Motor neuron (in vitro differentiated cells): Measurements from ENCODE around the gene COL23A1. TPM values are rescaled to one million over a fixed set of nuclear protein-coding genes. Genes with fewer than 3 reads are reported as not detected.

ENCODE experiments used
- ATAC-seq, 8 experiments: fragments of 200-7000 bp; cut with Tn5 transposase; replicated peaks in 6 of 8; 2 replicates each; pipeline ENCODE4 v1.8.0; 2021; ENCODE audit warnings: mild to moderate bottlenecking in 8 of 8, moderate library complexity in 8 of 8
- H3K27ac ChIP-seq, 2 donors: fragments of 250-450 bp; sonication (Bioruptor Pico); 2 replicates each; pipeline ENCODE4 v1.9.0; 2021; ENCODE audit warnings: antibody characterized with exemption in 2 of 2, mild to moderate bottlenecking in 2 of 2, moderate library complexity in 1 of 2
- H3K4me1 ChIP-seq, 2 donors: fragments of 250-450 bp; sonication (Bioruptor Pico); replicated peaks in 1 of 2; 2 replicates each; pipeline ENCODE4 v1.6.1; 2021; ENCODE audit warnings: antibody characterized with exemption in 2 of 2, mild to moderate bottlenecking in 2 of 2, moderate library complexity in 1 of 2
- H3K4me3 ChIP-seq, 5 donors: fragments of 250-450 bp; sonication (Bioruptor Pico); 2 replicates each; pipeline ENCODE4 v1.9.0; 2021; ENCODE audit warnings: antibody characterized with exemption in 5 of 5, mild to moderate bottlenecking in 5 of 5, moderate library complexity in 4 of 5
- WGBS, 10 experiments: fragments of 450-650 bp; shearing (Covaris generic); methylation state at CpG; one replicate each; pipeline ENCODE4 v1.0.0; 2022; 5-methylcytosine and 5-hydroxymethylcytosine counted together
- in situ Hi-C, 9 experiments: fragments of 400-800 bp; cut with MboI; loops; one replicate each; pipeline ENCODE4 v1.15.0; 2021; ENCODE audit warnings: low sequenced_read_pairs in 9 of 9, low pct_unique_long_range_greater_than_20kb in 2 of 9; ENCODE audit not compliant: unreplicated experiment in 9 of 9
- total RNA-seq, 8 experiments: library from RNA; unstranded; fragments of 300-600 nt; gene quantifications; 2 replicates each; pipeline versions ENCODE4 v1.2.3 to v1.2.4, GENCODE V29; 2022

COL23A1 gene
- total RNA-seq, 8 experiments from 2014 or later = 0.10 to 10.8 (median 0.20) TPM

DNA sequence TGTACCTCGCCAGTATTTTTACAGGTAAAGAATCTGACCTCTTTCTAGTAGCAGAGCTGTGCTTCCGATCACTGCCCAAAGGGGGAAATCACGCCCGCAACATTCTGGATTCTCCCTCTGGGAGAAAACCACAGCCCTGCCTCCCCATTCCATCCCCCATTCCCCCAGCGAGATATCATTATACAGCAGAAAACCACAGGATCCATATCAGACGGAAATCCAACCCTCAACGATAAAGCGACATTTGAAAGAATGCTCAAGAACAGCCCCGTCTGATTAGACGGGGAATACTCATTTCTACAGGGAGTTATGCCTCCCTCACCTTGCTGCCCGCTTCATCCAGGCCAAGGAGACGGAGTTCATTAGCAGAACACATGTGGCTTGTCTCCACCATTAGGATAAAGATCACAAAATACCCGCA lies 172.8 kb downstream of the COL23A1 start:
- no peak for ATAC-seq
- WGBS, 10 experiments = 50 to 100% (median 88%) methylated on average over 2 to 10 of the region's 13 CpGs; no CpG with 5 or more reads in 2 of the 10 experiments
- H3K27ac ChIP-seq = no peak overlapping the region
- peaks cover 30 to 33% of the 10 kb centered on the region in 2 donors for H3K4me1 ChIP-seq
- in situ Hi-C loops = no loop called here
- no peak overlapping the region for H3K4me3 ChIP-seq

DNA sequence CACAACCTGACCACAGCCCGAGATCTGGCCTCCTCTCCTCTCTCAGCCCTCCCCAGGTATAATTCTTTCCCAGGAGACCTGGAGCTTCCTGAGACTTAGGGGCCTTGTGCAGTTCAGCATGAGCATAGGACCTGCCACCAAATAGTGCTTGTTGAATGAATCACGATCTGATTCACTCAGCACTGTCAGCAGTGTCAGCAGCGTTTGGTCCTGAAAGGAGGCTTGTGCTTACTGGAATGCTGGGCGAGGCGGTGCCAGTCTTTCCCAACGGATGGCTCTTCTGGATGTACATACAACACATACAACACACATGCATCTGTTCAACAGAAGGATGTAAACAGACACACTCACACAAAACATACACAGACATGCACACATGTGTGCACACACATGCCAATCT lies 173.3 kb downstream of the COL23A1 start:
- no peak overlapping the region for H3K27ac ChIP-seq
- no peak for ATAC-seq
- peaks cover 25 to 28% of the 10 kb centered on the region in 2 donors for H3K4me1 ChIP-seq
- 29 to 93% (median 88%) methylated on average over 3 to 6 of the region's 6 CpGs; no CpG with 5 or more reads in 7 of the 10 experiments for WGBS, 10 experiments
- in situ Hi-C loops = no loop called here
- H3K4me3 ChIP-seq = no peak overlapping the region

DNA sequence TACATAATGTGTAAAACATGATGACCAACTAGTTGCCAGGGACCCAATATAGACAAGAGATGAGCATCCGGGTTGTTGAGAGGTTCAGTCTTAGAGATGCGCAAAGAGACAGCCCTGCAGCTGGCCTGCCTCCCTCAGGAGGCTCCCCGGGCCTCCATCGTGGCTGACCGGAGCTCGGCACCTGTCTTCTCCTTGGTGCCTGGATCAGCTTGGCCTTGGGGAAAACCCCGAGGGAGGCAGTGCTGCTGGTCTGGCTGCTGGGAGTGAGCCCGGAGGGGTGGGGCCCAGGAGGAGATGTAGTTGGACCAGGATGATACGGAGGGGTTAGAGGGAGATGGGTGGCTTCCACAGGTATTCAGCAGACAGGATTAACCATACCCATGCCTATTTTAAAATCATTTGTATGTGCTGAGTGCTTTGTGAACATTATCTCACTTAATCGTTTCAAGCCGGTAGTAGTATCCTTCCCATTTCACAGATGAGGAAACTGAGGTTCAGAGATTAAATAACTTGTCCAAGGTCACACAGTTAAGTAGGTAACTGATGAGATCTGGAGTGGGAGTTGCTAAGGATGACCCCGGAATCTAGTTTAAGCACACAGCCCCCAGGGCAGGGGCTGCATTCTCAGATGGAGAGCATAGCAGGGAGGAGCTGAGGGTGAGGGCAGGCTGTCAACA lies 173.8 kb downstream of the COL23A1 start:
- no peak overlapping the region for H3K4me3 ChIP-seq
- peaks cover 20 to 23% of the 10 kb centered on the region in 2 donors for H3K4me1 ChIP-seq
- ATAC-seq = no peak
- 37 to 100% (median 89%) methylated on average over 2 to 6 of the region's 12 CpGs; no CpG with 5 or more reads in 5 of the 10 experiments for WGBS, 10 experiments
- no peak overlapping the region for H3K27ac ChIP-seq
- in situ Hi-C loops = no loop called here

DNA sequence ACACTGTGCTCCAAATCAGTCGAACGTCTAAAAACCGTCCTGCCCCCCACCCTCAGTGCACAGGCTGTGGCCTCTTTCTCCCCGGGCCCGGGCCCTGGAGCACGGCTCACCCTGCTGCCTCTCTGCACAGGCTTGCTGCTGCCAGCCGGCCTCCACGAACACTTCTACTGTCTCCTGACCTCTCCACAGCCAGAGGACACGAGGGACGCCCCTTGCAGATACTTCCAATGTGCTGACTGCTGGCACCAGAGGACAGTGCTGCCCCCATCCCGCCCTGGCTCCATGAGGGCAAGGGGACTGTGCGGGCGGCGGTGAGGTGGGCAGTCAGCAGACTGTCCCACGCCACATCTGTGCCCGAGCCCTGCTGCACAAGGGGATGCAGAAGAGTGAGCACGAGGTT lies 174.8 kb downstream of the COL23A1 start:
- no peak overlapping the region for H3K27ac ChIP-seq
- in situ Hi-C loops = no loop called here
- ATAC-seq = no peak
- peaks cover 16% of the 10 kb centered on the region in 2 donors for H3K4me1 ChIP-seq
- no peak overlapping the region for H3K4me3 ChIP-seq
- 0 to 100% (median 60%) methylated on average over 1 of the region's 17 CpGs; no CpG with 5 or more reads in 7 of the 10 experiments for WGBS, 10 experiments

DNA sequence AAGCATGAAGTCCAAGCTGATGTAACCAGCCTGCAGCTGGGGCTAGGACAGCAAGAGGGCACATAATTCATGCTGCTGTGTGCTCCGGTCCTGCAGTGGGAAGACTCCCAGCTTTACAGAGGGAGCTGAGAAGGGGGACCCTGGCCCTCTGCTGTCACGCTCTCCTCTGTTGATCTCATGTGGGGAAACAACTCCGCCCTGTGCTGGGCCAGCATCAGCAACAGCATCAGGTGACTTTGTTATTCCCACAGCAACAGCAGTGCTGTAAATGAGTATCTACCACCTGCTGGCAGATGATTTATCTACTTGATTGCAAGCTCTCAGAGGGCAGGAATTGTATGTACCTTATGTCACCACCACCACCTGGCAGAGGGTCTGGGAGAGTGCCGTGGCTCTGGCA lies 176.2 kb downstream of the COL23A1 start:
- H3K4me3 ChIP-seq = no peak overlapping the region
- 14 to 90% (median 47%) methylated on average over 1 to 2 of the region's 4 CpGs; no CpG with 5 or more reads in 4 of the 10 experiments for WGBS, 10 experiments
- peaks cover 7 to 8% of the 10 kb centered on the region in 2 donors for H3K4me1 ChIP-seq
- H3K27ac ChIP-seq = no peak overlapping the region
- peak in 6 of 8 experiments; percentile 32 to 100 (median 99) for ATAC-seq
- in situ Hi-C loops = no loop called here

DNA sequence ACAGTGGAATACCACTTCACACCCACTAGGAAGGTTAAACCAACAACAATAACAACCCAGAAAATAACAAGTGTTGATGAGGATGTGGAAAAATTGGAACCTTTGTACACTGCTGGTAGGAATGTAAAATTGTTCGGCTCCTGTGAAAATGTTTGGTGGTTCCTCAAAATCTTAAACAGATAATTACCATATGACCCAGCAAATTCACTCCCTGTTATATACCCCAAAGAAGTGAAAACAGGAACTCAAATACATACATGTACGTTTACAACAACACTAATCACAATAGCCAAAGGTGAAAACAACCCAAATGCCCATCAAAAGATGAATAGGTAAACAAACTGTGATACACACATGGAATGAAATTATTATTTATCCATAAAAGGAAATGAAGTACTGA lies 179.1 kb downstream of the COL23A1 start:
- H3K4me1 ChIP-seq = peaks cover 7 to 8% of the 10 kb centered on the region in 2 donors
- H3K4me3 ChIP-seq = no peak overlapping the region
- 21 to 92% (median 53%) methylated on average over 1 to 2 of the region's 2 CpGs; no CpG with 5 or more reads in 2 of the 10 experiments for WGBS, 10 experiments
- in situ Hi-C loops = no loop called here
- no peak overlapping the region for H3K27ac ChIP-seq
- no peak for ATAC-seq

DNA sequence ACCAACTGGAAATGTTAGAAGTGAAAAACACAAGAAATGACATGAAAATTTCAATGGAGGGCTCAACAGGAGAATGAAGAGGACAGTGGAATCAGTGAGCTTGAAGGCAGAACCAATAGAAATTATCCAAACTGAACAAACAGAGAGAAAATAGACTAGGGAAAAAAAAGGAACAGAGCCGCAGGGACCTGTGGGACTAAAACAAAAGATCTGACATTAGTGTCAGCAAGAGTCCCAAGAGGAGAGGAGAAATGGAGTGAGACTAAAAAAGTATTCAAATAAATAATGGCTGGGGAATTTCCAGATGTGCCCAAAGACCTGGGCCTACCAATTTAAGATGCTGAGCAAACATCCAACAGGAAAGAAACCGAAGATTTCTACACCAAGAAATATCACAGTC lies 182.5 kb downstream of the COL23A1 start:
- no peak overlapping the region for H3K27ac ChIP-seq
- in situ Hi-C loops = no loop called here
- ATAC-seq = no peak
- WGBS, 10 experiments = 13 to 92% (median 80%) methylated on average over 1 to 2 of the region's 2 CpGs; no CpG with 5 or more reads in 2 of the 10 experiments
- no peaks in the 10 kb centered on the region for H3K4me1 ChIP-seq
- no peak overlapping the region for H3K4me3 ChIP-seq

DNA sequence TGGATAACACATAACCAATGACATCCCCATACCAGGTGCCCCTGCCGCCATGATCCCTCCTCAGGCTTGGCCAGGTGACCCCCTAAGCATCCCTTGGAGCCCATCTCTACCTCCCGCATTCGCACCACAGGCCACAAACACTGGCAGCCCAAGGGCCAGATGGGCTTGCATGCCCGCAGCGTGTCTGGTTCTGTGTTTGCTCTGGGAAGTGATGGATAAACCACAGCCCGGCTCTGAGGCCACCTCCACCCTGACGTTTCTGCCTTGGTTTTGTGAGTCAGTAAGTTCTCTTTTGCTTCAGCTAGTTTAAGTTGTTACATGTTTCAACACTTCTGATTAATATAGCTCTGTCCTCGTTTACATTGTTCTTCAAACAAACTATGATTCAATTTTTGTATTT lies 185.2 kb downstream of the COL23A1 start:
- Histone ChIP-seq H3K4me3 (no peak overlapping the region), H3K4me1 (no peaks in the 10 kb centered on the region), H3K27ac (no peak overlapping the region)
- in situ Hi-C loops = no loop called here
- 33 to 75% (median 62%) methylated on average over 1 to 8 of the region's 8 CpGs; no CpG with 5 or more reads in 2 of the 10 experiments for WGBS, 10 experiments
- no peak for ATAC-seq

DNA sequence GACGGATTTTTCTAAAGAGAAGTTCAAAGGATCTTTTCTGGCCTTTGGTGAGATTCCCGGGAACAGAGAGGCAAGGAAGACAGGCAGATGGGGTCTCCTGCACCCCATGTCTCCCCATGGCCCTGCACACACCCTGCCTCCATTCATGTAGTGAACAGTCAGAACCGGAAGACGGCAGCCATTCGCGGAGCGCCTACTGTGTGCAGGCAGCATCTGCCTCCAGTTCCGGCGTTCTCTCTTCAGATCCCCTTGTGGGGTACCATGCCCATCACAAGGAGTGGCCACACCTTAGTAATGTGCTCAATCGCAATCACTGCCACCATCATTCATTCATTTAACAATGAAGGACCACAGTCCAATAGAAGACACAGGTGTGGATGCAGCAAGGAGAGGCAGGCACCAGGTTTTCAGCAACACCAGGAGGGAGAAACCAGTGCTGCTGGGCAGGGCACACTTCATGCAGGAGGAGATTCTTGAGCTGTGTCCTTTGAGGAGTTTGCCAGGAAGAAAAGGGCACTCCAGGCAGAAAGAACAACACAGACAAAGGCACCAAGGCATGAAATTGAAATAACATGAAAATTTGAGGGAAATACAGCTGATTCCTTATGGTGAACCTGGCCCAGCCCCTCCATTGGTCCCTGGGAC lies 186.1 kb downstream of the COL23A1 start:
- no peaks in the 10 kb centered on the region for H3K4me1 ChIP-seq
- H3K27ac ChIP-seq = no peak overlapping the region
- WGBS, 10 experiments = 17 to 100% (median 83%) methylated on average over 2 to 7 of the region's 10 CpGs; no CpG with 5 or more reads in 3 of the 10 experiments
- no peak overlapping the region for H3K4me3 ChIP-seq
- in situ Hi-C loops = no loop called here
- ATAC-seq = no peak

DNA sequence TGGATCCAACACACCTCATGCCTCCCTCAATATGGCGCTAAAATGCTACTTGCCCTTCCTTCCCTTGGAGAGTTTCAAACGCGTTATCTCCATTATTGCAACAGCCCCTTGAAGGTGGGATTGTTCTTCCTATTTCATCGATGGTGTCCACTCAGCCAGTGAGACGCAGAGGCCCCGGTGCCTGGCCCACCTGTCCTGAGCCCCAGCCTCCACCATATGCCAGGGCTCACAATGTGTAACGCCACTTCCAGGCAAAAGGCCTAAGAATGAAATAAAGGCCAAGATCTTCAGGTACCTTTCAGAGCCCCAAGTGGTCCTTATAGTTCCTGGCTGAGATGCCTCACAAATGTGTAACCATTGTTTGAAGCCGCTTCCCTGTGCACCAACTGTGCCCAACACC lies 186.8 kb downstream of the COL23A1 start:
- 42 to 100% (median 90%) methylated on average over 1 to 6 of the region's 8 CpGs; no CpG with 5 or more reads in 2 of the 10 experiments for WGBS, 10 experiments
- Histone ChIP-seq H3K27ac (no peak overlapping the region), H3K4me1 (no peaks in the 10 kb centered on the region), H3K4me3 (no peak overlapping the region)
- in situ Hi-C loops = no loop called here
- no peak for ATAC-seq

DNA sequence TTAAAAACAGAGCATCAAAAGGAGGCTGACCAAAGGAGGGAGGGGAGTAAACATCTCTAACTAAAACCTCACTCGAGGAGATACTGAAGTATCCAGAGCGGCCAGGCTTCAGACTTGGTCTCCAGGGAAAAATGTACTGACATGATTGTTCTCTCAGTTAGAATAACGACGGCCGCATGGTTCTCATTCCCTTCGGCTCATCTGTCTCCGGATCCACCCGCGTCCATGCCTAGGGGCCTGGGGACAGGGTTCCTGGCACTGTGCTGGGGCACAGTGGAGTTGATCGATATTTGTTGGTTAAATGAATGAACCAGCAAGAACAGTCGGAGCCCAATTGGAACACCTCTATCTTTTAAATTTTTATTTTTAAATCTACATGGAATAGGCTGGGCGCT lies 190.5 kb downstream of the COL23A1 start:
- 27 to 91% (median 56%) methylated on average over 1 to 9 of the region's 12 CpGs; no CpG with 5 or more reads in 2 of the 10 experiments for WGBS, 10 experiments
- in situ Hi-C loops = no loop called here
- peak in 1 of 8 experiments; percentile 18 for ATAC-seq

DNA sequence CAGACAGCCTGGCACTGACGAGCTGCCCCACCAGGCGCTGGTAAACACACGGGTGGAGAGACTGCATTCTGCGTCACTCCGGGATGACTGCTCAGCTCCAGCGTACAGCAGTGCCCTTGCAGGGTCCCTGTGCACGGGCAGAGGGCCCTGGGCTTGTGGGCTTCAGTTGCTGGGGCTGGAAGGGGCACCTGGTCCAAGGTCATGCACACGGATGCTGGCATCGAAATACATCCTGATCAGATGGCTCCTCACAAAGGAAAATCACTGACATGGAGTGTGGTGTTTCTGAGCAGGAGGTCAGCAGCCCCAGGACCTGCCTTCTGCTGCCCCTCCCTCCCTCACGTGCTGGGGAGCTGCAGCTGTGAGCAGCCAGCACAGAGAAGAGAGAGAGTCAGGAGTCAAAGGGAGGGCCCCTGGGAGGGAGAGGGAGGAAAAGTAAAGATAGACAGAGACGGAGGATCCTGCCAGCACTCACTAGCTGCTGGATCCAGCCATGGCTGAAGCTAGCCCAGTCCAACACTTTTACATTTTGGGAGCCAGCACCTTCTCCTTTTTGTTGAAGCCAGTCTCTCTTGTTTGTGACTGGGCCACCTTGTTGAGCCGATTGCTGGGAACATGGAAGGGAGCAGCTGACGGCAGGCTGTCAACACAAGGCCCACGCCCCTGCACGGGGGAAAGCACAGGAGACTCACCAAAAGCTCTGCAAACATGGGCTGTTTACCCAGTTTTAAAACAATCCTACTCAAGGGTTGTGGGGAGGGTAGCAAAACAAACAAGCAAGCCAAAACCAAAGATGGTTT lies 191.1 kb downstream of the COL23A1 start:
- H3K4me3 ChIP-seq = no peak overlapping the region
- 0 to 64% (median 19%) methylated on average over 1 to 10 of the region's 15 CpGs; no CpG with 5 or more reads in 2 of the 10 experiments for WGBS, 10 experiments
- in situ Hi-C loops = no loop called here
- H3K27ac ChIP-seq = no peak overlapping the region
- no peaks in the 10 kb centered on the region for H3K4me1 ChIP-seq
- peak in 4 of 8 experiments; percentile 31 to 63 (median 42) for ATAC-seq

More for the DNA sequence above, 190.5 kb downstream of the COL23A1 start:
- H3K4me3 ChIP-seq = no peak overlapping the region
- H3K4me1 ChIP-seq = no peaks in the 10 kb centered on the region
- H3K27ac ChIP-seq = no peak overlapping the region
